Upper lobe of left lung (tissue), 4 donors: ENCODE data around the gene LNX1.

Experiments
- CTCF ChIP-seq, 6 experiments: fragments of 450-650 bp in 4 of 6; fragments of 200-600 bp in 2 of 6; sonication (generic) in 2 of 6; IDR thresholded peaks; one replicate each; pipeline ENCODE4 v1.5.1; 2016 to 2019; ENCODE audit warnings: antibody characterized with exemption in 6 of 6
- EP300 ChIP-seq, 4 donors: sonication (generic); formaldehyde crosslinking; IDR thresholded peaks; one replicate each; pipeline ENCODE4 v1.5.1; 2017; ENCODE audit warnings: antibody characterized with exemption in 4 of 4, control low read depth in 2 of 4
- POLR2A ChIP-seq, 4 donors: fragments of 450-650 bp; IDR thresholded peaks; one replicate each; pipeline ENCODE4 v1.5.1; 2016 to 2017; ENCODE audit warnings: antibody characterized with exemption in 4 of 4, mild to moderate bottlenecking in 2 of 4
- POLR2AphosphoS5 ChIP-seq, 2 donors: sonication (generic); formaldehyde crosslinking; IDR thresholded peaks; one replicate each; pipeline ENCODE4 v1.5.1; 2017; ENCODE audit warnings: antibody characterized with exemption in 2 of 2

- TF ChIP-seq CTCF (IDR thresholded peaks at IDR 0.05) (no peak), POLR2AphosphoS5 (IDR thresholded peaks at IDR 0.05) (no peak), POLR2A (IDR thresholded peaks at IDR 0.05) (no peak), EP300 (IDR thresholded peaks at IDR 0.05) (no peak)
Observed at GRCh38 chr4:53556651-53557050, 34.6 kb downstream of the LNX1 start.
